GM15510 (cell line): Measurements from ENCODE around the gene SMTNL1.

Source experiments
- POLR2A ChIP-seq: IDR thresholded peaks from 3 replicates; pipeline ENCODE4 v1.6.1; 2011; ENCODE audit warnings: borderline replicate concordance; ENCODE audit not compliant: insufficient read length; ENCODE audit errors: extremely low read depth

Gene SMTNL1

DNA sequence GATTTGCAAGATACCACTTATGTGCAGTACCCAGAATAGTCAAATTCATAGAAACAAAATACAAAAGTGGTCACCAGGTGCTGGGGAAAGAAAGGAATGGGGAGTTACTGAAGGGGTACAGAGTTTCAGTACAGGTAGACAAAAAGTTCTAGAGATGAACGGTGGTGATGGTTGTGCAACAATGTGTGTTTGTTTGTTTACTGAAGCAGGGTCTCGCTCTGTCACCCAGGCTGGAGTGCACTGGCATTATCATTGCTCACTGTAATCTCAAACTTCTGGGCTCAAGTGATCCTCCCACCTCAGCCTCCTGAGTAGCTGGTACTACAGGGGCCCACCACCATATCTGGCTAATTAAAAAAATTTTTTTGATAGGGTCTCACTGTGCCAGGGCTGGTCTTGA lies 18.0 kb downstream of the SMTNL1 start:
- no peak for TF ChIP-seq POLR2A

DNA sequence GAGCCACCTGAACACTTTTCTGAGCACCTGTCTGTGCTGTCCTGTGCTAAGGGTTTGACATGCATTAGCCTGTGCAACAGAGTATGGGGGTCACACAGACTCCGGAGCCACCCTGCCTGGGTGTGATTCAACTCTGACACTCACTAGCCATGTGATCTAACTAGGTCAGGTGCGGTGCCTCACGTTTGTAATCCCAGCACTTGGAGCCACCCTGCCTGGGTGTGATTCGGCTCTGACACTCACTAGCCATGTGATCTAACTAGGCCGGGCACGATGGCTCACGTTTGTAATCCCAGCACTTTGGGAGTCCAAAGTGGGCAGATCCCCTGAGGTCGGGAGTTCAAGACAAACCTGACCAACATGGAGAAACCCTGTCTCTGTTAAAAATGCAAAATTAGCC lies 18.6 kb downstream of the SMTNL1 start:
- TF ChIP-seq POLR2A = no peak

DNA sequence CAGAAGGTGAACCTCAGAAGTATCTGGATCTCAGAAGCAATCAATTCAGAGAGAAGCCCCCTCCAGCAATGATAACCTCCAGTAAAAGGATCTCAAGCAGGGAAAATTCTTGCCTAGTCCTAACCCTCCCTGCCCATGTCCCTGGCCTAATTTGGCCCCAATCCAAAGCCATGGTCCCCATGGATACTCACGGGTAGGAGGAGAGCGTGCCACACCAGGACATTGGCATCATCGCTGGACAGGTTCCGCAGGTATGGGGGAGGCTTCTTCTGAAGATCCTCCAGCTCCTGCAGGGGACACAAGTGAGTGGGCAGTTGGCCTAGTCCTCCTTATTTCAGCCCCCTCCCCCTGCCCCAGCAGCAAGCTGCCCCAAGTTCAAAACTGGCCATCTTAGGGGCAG lies 22.8 kb downstream of the SMTNL1 start:
- no peak for TF ChIP-seq POLR2A

DNA sequence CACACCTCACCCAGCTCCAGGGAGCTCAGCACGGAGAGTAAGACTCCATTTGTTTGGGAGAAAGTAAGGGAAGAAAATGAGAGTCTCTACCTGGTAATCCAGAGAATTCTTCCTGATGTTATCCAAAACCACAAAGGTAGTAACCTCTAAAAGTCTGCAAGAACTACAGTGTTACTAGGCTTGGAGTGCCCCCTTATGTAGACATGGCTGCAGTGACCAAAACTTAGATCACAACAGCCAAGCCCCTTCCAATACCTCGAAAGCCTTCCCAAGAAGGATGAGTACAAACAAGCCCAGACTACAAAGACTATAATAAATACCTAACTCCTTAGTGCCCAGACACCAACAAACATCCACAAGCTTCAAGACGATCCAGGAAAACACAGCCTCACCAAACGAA lies 25.2 kb downstream of the SMTNL1 start:
- TF ChIP-seq POLR2A = no peak

DNA sequence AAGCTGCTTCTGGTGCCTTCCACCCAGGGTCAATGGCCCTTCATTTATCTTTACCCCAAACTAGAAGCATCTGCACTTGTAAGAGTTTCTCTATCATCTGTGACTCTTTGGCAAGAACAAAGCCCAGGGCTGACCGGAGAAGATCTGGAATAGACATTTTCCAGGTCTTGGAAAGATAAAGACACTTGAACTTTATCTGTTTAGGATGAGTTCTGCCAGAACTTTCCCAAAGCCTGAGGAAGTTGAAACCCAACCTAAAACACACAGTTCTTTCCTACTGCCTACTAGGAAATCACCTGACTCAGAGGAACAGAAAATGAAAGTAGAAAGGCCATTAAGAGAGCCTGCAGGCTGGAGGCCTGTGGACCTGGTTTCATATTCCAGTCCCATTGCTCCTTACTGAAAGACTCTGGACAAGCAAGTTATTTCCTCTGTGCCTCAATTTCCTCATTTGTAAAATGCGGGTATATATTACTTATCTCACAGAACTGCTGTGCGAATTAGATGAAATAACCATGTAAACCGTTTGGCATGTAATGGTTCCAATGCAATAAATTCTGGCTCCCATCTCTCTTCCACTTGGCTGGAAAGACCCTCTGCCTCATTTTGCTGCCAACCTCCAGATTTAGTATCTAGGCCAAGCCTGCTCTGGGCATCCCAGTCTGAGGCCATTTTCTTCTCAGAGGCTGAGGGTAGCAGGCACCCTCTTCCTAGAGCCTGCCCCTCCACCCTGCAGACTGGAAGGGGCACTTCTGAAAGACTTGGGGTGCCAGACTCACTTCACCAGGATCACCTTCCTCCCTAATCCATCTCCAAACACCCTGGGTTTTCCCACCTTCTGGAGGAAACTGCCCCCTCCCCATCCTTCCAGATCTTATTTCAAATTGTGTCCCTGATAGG lies 28.9 kb downstream of the SMTNL1 start:
- TF ChIP-seq POLR2A = peak; percentile 52

DNA sequence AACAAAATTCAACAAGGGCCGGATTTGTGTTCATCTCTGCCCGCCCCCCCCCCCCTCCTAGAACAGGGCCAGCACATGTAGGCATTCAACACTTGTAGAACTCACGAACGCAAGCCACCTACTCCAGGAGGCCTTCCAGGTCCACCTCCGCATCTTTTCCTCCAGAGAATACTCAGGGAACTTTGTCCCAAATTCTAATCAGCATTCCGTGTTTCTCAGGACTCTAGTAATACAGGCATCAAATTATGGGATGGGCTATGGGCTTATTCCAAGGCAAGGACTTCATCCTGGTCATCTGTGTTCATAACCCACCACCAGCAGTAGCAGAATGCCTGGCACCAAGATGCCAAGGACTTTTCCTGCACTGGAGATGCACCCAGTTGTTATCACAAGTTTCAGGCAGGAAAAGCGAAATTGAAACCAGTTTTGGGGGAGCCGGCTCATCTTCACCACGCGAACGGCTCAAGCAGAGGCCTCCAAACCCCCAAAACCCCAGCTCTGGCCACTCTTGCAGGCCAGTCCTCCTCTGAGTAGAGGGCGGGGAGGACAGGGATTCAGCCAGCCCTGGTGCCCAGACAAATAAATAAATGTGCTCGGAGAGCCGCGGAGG lies 29.6 kb downstream of the SMTNL1 start:
- no peak for TF ChIP-seq POLR2A

DNA sequence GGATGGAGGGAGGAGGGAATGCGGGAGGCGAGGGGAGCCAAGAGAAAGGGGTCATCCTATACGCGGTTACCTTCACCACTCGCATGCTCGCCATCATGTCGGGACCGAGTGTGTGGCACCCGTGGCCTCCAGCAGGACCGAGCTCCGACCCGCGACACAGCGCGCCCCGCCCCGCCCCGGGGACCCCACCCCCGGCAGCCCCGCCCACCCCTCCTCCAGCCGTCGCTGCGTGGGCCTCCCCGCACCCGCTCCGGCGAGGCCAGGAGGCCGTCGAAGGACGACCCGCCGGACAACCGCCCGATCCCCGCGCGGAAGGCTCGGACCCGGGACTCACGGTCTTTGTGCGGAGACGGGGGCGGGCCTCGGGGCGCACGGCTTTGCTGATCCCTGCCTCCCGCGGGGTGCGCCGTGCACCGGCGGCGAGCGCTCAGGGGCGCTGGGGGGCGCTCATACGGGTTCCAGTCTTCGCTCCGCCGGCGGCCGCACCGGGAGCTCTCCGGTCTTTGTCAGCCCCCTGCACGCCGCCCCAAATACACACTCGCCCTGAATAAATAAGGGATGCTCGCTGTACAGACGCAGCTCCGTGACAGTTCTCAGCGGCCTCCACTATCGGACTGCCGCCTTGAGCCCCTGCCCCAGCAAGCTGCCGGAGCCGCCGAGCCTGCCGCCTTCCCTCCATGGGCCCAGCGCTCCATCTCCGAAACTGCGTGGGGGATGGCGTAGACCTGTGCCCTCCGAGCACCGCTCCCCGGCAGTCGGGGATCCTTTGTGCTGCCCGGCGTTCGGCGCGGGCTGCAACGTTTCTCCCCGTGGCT lies 30.3 kb downstream of the SMTNL1 start, which contains the start of gene UBE2L6:
Gene UBE2L6 (minus strand): TSS at position 158 of the 815 bp plus-strand sequence. CDS start 61 bp downstream, at position 97.
- TF ChIP-seq POLR2A = peak; percentile 63

DNA sequence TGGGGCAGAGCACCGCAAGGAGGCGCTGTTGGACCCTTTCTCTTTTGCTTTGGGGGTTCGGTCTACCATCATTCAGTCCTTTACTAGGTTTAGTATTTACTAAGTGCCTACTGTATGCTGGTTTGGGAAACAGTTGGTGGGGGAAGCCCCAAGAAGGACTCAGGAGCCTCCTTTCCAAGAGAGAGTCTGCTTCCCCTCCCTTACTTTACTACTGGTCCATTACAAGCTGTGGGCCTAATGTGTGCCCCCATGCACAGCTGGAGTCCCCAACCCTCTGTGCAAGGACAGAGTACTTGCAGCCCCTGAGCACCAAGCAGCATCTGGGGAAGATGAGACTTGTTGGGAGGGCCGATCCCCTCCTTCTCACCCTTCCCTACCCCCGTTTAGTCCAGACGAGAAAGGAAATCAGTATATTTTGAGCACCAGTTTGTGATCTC lies 31.0 kb downstream of the SMTNL1 start:
- TF ChIP-seq POLR2A = no peak

DNA sequence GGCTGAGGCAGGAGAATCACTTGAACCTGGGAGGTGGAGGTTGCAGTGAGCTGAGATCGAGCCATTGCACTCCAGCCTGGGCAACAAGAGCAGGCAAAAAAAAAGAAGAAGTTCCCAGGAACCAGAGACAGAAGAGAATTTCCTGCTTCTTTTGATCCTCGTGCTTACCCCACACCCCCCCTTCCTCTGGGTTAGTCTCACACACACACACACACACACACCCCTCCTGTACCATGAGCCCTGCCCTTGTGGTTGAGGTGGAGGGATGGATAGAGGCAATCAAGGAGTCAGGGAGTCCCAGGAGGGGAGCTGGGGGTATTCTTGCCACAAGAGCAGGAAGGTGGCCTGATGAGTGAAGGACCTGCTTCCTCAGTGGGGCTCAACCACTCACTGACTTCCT lies 34.2 kb downstream of the SMTNL1 start:
- no peak for TF ChIP-seq POLR2A

DNA sequence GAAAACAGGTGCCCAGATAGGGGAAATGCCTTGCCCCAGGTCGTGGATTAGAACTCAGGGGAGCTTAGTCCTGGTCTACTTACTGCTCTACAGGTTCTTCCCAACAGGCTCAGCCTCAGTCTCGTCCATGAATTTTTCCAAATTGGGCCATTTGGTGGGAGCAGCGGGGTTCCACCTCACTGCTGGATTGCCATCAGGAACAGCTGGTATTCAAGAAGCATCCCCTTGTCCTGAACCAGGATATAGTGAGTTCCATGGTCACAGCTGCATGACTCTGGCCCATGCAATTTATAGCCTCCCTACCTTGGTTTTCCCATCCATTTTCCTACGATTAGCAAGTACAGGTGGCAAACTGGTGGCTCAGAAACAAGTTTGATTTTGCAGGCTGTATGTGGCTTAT lies 36.7 kb downstream of the SMTNL1 start:
- TF ChIP-seq POLR2A = no peak

DNA sequence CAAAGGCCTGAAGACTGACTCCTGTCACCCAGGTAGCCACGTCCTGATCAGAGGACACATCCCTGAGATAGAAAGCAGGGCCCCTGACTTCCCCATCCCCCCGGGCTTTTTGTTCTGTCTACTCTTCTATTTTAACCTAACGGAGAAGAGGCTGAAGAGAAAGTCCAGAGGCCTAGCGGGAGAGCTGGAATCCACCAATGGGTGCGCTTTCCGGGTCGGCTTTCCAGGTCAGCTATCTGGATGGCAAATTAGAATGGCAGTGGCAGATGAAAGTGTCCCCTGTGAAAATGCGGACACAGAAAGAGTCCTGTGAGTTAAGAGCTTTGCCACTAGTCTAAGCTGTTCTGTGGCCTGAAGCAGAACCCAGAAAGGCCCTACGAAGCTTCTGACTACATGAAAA lies 46.9 kb downstream of the SMTNL1 start:
- TF ChIP-seq POLR2A = no peak

DNA sequence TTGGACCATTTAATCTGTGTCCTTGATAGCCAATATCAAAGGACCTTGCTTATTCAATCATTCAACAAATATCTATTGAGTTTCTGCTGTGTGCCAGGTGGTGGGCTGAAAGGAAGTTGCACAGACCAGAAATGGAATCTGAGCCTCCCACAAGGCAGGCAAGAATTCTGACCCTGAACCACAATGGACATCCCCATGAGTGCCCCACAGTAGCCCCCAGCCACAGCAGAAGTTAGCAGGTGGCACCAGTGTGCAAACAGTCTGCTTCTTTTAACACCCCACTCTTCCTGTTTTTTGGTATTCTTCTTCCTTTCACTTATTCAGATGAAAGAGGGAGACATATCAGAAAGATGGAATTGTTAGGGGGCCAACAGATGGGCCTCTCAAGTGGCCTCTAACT lies 47.9 kb downstream of the SMTNL1 start:
- TF ChIP-seq POLR2A = no peak

DNA sequence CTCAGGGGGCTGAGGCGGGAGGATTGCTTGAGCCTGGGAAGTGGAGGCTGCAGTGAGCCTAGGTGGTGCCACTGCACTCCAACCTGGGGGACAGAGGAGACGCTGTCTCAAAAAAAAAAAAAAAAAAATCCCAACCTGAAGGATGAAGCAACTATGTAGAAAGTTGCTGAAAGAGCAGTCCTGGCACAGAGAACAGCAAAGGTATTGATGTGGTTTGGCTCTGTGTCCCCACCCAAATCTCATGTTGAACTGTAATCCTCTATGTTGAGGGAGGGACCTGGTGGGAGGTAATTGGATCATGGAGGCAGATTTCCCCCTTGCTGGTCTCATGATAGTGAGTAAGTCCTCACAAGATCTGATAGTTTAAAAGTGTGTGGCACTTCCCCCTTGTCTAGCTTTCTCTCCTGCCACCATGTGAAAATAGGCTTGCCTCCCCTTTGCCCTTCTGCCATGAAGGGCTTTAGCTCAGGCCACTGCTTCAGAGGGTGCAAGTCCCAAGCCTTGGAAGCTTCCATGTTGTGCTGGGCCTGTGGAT lies 49.4 kb downstream of the SMTNL1 start:
- no peak for TF ChIP-seq POLR2A

DNA sequence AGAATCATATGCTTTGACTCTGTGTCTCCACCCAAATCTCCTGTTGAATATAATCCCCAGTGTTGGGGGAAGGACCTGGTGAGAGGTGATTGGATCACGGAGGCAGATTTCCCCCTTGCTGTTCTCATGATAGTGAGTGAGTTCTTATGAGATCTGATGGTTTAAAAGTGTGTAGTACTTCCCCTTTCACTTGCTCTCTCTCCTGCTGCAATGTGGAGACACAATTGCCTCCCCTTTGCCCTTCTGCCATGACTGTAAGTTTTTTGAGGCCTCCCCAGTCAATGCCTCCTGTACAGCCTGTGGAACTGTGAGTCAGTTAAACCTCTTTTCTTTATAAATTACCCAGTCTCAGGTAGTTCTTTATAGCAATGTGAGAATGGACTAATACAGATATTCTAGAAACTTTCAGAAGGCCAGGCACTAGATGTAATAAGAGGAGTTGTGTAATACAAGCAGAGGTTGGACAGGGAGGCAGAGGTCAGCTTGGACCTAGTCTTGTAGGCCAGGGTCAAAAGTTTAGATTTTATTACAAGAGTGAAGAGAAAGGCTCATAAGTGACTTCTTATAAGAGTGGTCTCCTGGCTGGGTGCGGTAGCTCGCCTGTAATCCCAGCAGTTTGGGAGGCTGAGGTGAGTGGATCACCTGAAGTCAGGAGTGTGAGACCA lies 50.8 kb downstream of the SMTNL1 start:
- no peak for TF ChIP-seq POLR2A
